BE2C (cell line): Measurements from ENCODE around the gene OR2C3.

Experiments
- DNase-seq: peaks from one replicate; pipeline ENCODE4 v3.0.0-alpha.2; 2020
- H3K27me3 ChIP-seq: fragments of 250-450 bp; sonication (Bioruptor Pico); 2 replicates; pipeline ENCODE4 v1.5.1; 2020; ENCODE audit warnings: mild to moderate bottlenecking
- H3K36me3 ChIP-seq: fragments of 250-450 bp; sonication (Bioruptor Pico); 2 replicates; pipeline ENCODE4 v1.5.1; 2020; ENCODE audit warnings: mild to moderate bottlenecking
- H3K4me1 ChIP-seq: fragments of 250-450 bp; sonication (Bioruptor Pico); 2 replicates; pipeline ENCODE4 v1.5.1; 2020
- H3K4me3 ChIP-seq: 2 replicates; pipeline ENCODE4 v1.5.1; 2011; ENCODE audit warnings: low read depth, low read length
- H3K9me3 ChIP-seq: fragments of 250-450 bp; sonication (Bioruptor Pico); 2 replicates; pipeline ENCODE4 v1.5.1; 2020
- CTCF ChIP-seq: IDR thresholded peaks from 2 replicates; pipeline ENCODE4 v1.5.1; 2012; ENCODE audit warnings: mild to moderate bottlenecking, low read depth, low read length

Gene OR2C3

DNA sequence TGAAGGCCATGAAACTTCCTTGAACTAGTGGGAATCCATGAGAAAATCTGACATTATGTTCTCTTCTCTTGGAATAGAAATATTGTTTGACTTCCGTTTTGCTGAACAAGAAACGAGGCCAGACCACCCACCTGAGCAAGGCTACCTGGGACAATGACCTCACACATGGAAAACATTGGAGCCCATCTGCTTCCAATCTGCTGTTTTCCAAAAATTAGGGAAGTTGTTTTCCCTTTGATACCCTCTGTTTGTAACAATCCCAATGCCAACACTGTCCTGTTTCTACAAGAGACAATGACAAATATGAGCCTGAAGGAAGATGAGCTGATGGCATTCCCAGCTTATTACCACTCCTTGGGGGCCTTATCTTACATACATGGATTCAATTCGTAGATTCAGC, 29.4 kb downstream of the OR2C3 start:
- Histone ChIP-seq H3K4me1 (no peaks in the 10 kb centered on the region), H3K36me3 (no peaks in the 10 kb centered on the region), H3K27me3 (no peaks in the 10 kb centered on the region), H3K9me3 (no peaks in the 10 kb centered on the region), H3K4me3 (no peak overlapping the region)
- DNase-seq, result no peak
- no peak for TF ChIP-seq CTCF

DNA sequence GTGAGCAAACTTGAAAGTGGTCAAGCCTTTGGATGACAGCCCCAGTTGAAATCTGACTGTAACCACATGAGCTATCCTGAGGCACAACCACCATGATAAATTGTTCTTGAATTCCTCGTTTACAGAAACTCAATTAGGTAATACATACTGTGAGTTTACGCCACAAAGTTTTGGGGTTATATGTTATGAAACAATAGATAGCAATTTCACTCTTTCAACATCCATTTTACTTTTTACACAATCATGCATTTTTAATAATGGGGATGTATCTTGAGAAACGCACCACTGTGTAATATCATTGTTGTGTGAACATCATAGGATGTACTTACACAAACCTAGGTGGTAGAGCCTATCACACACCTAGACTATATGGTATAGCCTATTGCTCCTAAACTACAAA, 35.4 kb downstream of the OR2C3 start:
- TF ChIP-seq CTCF, result no peak
- H3K36me3 ChIP-seq, result no peaks in the 10 kb centered on the region
- H3K9me3 ChIP-seq, result no peaks in the 10 kb centered on the region
- no peak for DNase-seq
- no peak overlapping the region for H3K4me3 ChIP-seq
- H3K4me1 ChIP-seq, result no peaks in the 10 kb centered on the region
- H3K27me3 ChIP-seq, result peaks cover 3% of the 10 kb centered on the region

DNA sequence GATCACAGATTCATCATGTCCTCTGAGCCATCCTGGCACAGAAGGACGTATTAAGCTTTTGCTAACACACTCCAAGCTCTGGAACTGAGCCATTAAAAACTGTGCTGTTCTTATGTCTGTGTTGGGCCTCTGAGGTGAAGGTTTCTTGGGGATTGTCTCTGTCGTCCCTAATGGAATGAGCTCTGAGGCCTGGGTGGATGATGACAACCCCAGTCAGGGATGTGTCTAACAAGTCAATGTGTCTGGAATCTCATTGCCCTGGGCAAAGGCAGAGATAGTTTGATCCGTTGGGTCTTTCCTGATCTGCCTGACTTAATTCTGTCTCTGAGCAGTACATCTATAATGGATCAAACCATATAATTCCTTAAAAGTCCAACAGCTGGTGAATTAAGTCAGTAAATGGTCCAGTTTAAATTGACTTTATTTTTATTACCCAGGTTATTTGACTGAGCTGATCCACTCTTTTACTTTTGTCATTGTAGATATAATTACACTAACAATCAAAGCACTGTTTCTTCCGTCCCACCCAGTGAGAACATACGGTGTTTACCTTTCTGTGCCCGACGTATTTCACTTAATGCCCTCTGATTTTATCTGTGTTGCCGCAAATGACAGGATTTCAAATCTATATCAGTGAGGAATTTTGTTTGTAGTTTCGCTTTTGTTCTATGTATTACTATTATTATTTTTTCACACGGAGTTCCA, 39.5 kb downstream of the OR2C3 start:
- TF ChIP-seq CTCF, result no peak
- H3K4me3 ChIP-seq, result no peak overlapping the region
- peaks cover 3% of the 10 kb centered on the region for H3K27me3 ChIP-seq
- H3K36me3 ChIP-seq, result no peaks in the 10 kb centered on the region
- DNase-seq, result no peak
- H3K9me3 ChIP-seq, result no peaks in the 10 kb centered on the region
- no peaks in the 10 kb centered on the region for H3K4me1 ChIP-seq

- no peak for TF ChIP-seq CTCF
Measured at GRCh38 chr1:247494767-247495166, 41.5 kb downstream of the OR2C3 start.

GRCh38 chr1:247493106-247493505, 43.1 kb downstream of the OR2C3 start:
- no peak overlapping the region for H3K4me3 ChIP-seq
- DNase-seq, result no peak
- H3K27me3 ChIP-seq, result peaks cover 7% of the 10 kb centered on the region
- no peaks in the 10 kb centered on the region for H3K4me1 ChIP-seq
- no peaks in the 10 kb centered on the region for H3K9me3 ChIP-seq
- no peak for TF ChIP-seq CTCF
- no peaks in the 10 kb centered on the region for H3K36me3 ChIP-seq

More at GRCh38 chr1:247494767-247495166, 41.5 kb downstream of the OR2C3 start:
- Histone ChIP-seq H3K4me3 (no peak overlapping the region), H3K36me3 (no peaks in the 10 kb centered on the region), H3K9me3 (no peaks in the 10 kb centered on the region), H3K27me3 (peaks cover 7% of the 10 kb centered on the region), H3K4me1 (no peaks in the 10 kb centered on the region)
- DNase-seq, result no peak

GRCh38 chr1:247491328-247491727, 44.9 kb downstream of the OR2C3 start:
- no peaks in the 10 kb centered on the region for H3K4me1 ChIP-seq
- H3K27me3 ChIP-seq, result peaks cover 4% of the 10 kb centered on the region; the same call in 1 of the 2 replicates
- TF ChIP-seq CTCF, result no peak
- DNase-seq, result no peak
- no peaks in the 10 kb centered on the region for H3K9me3 ChIP-seq
- H3K4me3 ChIP-seq, result no peak overlapping the region
- H3K36me3 ChIP-seq, result no peaks in the 10 kb centered on the region
